ENCODE measurements around the gene MOSPD3.
"Not testable (repeated sequence)": the region's sequence is repeated elsewhere in the genome, so short reads cannot be mapped to it uniquely, and the experiment has no call there.

The MOSPD3 gene
- total RNA-seq, result 0.94 to 8.0 (median 3.3) reads per million in 18 experiments

- DNase-seq, result peak; percentile 99
These were observed at the start of gene MOSPD3 for GRCh38 chr7:100611983-100612729. Gene MOSPD3, plus strand, starts transcription at chr7:100612540. Its CDS starts 252 bp downstream, at chr7:100612792.

- no peak for DNase-seq
These were observed 49.2 kb upstream of the MOSPD3 start for GRCh38 chr7:100563100-100563564.

- peak; percentile 74 to 76 for DNase-seq
These were observed 48.4 kb upstream of the MOSPD3 start for GRCh38 chr7:100563809-100564400.

- DNase-seq, result not testable (repeated sequence)
These were observed 47.9 kb upstream of the MOSPD3 start for GRCh38 chr7:100564405-100564804.

- no peak for DNase-seq
These were observed 47.2 kb upstream of the MOSPD3 start for GRCh38 chr7:100565133-100565571.

GRCh38 chr7:100566018-100566531 lies 46.3 kb upstream of the MOSPD3 start:
- no peak for DNase-seq

GRCh38 chr7:100567031-100567730 lies 45.2 kb upstream of the MOSPD3 start:
- no peak for DNase-seq

- no peak for DNase-seq
These were observed 44.6 kb upstream of the MOSPD3 start for GRCh38 chr7:100567751-100568175.

GRCh38 chr7:100568176-100568895 lies 44.0 kb upstream of the MOSPD3 start:
- DNase-seq, result no peak

GRCh38 chr7:100568896-100569844 lies 43.2 kb upstream of the MOSPD3 start:
- DNase-seq, result peak; percentile 62 to 71

- DNase-seq, result no peak
These were observed 41.1 kb upstream of the MOSPD3 start for GRCh38 chr7:100570954-100571828.

GRCh38 chr7:100571829-100572116 lies 40.6 kb upstream of the MOSPD3 start:
- DNase-seq, result no peak

GRCh38 chr7:100572281-100572948 lies 39.9 kb upstream of the MOSPD3 start:
- DNase-seq, result no peak

- no peak for DNase-seq
These were observed 39.2 kb upstream of the MOSPD3 start for GRCh38 chr7:100572949-100573675.

- no peak for DNase-seq
These were observed 38.5 kb upstream of the MOSPD3 start, which contains the start of gene SAP25 for GRCh38 chr7:100573691-100574361. Gene SAP25, minus strand, starts transcription at chr7:100573900. Its CDS starts 158 bp downstream, at chr7:100573742.

GRCh38 chr7:100574362-100575205 lies 37.8 kb upstream of the MOSPD3 start:
- no peak for DNase-seq

- DNase-seq, result no peak
These were observed 37.1 kb upstream of the MOSPD3 start for GRCh38 chr7:100575206-100575631.
